Right lung (tissue), 5 donors: ENCODE measurements around the gene RNF5. TPM values are rescaled to one million over a fixed set of nuclear protein-coding genes. Genes with fewer than 3 reads are reported as not detected.

Experiments
- DNase-seq, 2 donors: peaks; one replicate each; pipeline ENCODE4 v3.0.0-alpha.2; 2013
- polyA plus RNA-seq, 5 donors: library from polyadenylated mRNA; unstranded; fragments of 120-200 nt; gene quantifications; one replicate each; pipeline versions ENCODE4 v1.2.1 to v1.2.3, GENCODE V29; 2013; ENCODE audit warnings: inconsistent platforms in 1 of 5, low replicate concordance in 1 of 5; ENCODE audit not compliant: insufficient read length in 5 of 5, insufficient read depth in 1 of 5

RNF5 gene
- polyA plus RNA-seq, 5 donors: 69.6 to 81.7 (median 75.8) TPM

- no peak for DNase-seq
Measured at GRCh38 chr6:32151181-32151862, 26.9 kb upstream of the RNF5 start.

GRCh38 chr6:32151863-32152768 lies 26.1 kb upstream of the RNF5 start, which contains the start of gene PRRT1:
Gene PRRT1 (minus strand): TSS chr6:32151939. CDS start chr6:32151827, 112 bp downstream.
- DNase-seq: no peak

GRCh38 chr6:32152769-32153563 lies 25.2 kb upstream of the RNF5 start:
- DNase-seq: no peak

- peak; percentile 94 to 95 for DNase-seq
Measured at GRCh38 chr6:32153564-32154513, 24.4 kb upstream of the RNF5 start, which contains the start of gene PPT2. Gene PPT2 (plus strand): TSS chr6:32154141. CDS start chr6:32154595, 454 bp downstream.

- no peak for DNase-seq
Measured at GRCh38 chr6:32154514-32155161, 23.6 kb upstream of the RNF5 start.

- no peak for DNase-seq
Measured at GRCh38 chr6:32156891-32157290, 21.3 kb upstream of the RNF5 start.

GRCh38 chr6:32158052-32158451 lies 20.2 kb upstream of the RNF5 start:
- no peak for DNase-seq

DNA sequence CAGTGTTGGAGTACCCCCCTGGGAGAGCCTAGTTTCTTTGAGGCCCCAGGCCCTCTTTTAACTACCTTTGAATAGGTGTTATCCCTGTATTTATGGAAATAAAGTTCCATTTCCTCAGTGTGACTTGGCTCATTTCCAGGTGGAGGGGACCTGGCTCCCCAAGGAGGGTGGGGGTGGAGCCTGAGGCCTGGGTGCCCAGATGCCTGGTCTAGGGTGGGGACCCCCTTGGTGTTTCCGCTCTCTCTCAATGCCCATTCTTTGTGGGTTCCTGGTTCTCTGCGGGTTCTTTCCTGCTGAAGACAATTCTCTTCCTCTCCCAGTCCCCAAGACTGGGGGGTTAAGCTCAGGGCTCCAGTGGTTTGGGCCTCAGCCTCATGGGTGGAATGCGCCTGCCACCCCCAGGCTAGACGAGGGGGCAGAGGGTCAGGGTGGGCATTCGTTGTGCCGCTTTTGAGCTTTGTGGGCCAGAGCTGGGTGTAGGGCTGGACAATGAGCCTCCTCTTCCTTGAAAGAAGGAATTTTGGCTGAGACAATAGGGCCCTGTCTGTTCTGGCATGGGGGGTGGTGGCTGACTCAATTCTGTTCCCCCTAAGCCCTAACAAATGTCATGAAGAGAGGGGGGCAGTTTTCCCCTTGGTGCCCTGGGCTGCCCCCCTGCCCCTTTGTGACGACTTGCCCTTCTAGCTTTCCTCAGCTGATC lies 14.5 kb upstream of the RNF5 start:
- DNase-seq: no peak

DNA sequence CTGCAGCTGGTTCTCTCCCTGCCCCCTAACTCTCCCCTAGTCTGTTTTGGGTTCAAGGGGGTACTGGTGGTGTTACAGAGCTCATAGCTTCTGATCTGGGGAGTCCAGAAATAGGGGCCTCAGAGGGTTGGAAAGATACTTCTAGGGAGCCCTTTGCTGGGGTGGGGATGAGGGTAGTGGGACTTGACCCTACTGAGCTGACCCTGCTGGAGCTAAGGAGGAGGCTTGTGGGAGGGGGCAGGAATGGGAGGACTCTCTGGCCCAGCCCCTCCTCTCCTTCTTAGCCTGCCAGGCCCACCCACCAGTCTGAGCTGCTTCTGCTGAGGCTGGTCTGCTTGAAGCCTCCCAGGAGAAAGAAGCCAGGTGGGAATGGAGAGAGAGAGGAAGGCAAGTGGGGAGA lies 13.9 kb upstream of the RNF5 start, which contains the start of gene EGFL8:
Gene EGFL8 (plus strand): TSS at position 301 of the 400 bp plus-strand sequence. CDS start 1,571 bp downstream, outside the sequence.
- DNase-seq: no peak

- no peak for DNase-seq
Measured at GRCh38 chr6:32166411-32167061, 11.7 kb upstream of the RNF5 start.

DNA sequence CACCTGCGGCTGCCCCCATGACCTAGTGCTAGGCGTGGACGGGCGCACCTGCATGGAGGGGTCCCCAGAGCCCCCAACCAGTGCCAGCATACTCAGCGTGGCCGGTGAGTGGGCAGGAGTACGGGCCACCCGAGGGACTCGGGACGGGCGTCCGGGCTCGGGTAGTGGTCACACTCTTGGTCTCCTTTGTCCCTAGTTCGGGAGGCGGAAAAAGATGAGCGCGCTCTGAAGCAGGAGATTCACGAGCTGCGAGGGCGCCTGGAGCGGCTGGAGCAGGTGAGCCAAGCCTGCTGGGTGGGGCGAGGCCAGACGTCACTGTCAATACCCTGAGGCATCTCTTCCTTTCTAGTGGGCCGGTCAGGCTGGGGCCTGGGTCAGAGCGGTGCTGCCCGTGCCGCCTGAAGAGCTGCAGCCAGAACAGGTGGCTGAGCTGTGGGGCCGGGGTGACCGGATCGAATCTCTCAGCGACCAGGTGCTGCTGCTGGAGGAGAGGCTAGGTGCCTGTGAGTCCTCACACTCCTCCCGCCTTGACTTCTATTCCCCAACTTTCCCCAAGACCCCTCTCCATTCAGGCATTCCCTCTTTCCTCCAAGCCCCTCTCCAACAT lies 10.9 kb upstream of the RNF5 start:
- DNase-seq: no peak

DNA sequence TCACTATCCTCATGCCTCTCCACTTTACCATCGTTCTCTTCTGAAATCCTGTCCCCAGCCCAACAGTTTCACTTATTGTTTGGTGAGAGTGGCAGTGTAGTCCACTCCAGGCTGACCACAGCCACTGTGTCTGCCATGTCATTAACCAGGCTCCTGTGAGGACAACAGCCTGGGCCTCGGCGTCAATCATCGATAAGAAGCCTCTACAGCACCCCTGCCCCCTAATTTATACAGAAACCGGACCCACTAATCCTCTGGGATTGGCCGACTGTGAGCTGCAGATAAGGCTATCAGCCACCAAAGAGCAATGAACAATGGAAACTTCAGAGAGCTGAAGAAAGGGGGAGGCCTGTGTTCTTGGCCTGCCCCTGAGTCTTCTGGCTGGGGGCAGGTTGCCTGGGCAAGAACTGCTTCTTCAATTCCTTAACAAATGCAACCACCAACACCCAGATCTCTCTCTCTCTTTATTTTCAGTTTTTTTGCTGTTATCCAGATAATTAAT lies 10.4 kb upstream of the RNF5 start:
- DNase-seq: no peak

DNA sequence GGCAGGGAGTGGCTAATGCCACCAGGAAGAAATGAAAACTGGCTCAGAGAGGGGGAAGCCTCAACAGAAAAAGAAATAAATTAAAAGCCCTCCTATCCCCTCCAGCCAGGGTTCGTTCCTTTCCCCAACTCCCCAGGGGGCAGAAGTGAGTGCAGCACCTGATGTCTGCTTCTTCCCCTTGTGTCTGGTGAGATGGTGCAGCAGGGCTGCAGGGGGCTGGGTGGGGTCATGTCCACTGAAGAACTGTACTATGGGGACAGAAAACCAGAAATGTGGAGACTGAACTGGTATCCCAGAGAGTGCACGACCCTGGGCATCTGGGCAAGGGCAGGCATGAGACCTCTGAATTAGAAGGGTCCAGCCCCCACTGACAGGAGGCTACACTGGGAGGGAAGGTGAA lies 9.9 kb upstream of the RNF5 start:
- no peak for DNase-seq

GRCh38 chr6:32168807-32169591 lies 9.2 kb upstream of the RNF5 start:
- no peak for DNase-seq

GRCh38 chr6:32170294-32170693 lies 7.9 kb upstream of the RNF5 start:
- DNase-seq: no peak

- DNase-seq: no peak
Measured at GRCh38 chr6:32171234-32171633, 7.0 kb upstream of the RNF5 start.

- no peak for DNase-seq
Measured at GRCh38 chr6:32173051-32173727, 5.0 kb upstream of the RNF5 start.
